Immature natural killer cell (primary cell): ENCODE results near the gene ENC1. TPM values are rescaled to one million over a fixed set of nuclear protein-coding genes. Genes with fewer than 3 reads are reported as not detected.

Experiments used
- DNase-seq, 3 donors: peaks; one replicate each; pipeline ENCODE4 v3.0.0; 2022; ENCODE audit warnings: mixed read lengths in 1 of 3
- H3K27ac Mint-ChIP-seq, 6 donors: one replicate each; pipeline ENCODE4 v1.8.0; 2020; ENCODE audit warnings: mixed read lengths in 6 of 6, mild to moderate bottlenecking in 5 of 6, inconsistent platforms in 4 of 6, moderate library complexity in 3 of 6
- H3K27me3 Mint-ChIP-seq, 3 donors: one replicate each; pipeline ENCODE4 v1.8.0; 2020 to 2021; ENCODE audit warnings: low read depth in 3 of 3, mild to moderate bottlenecking in 3 of 3, mixed read lengths in 3 of 3, moderate library complexity in 3 of 3, inconsistent platforms in 1 of 3
- H3K36me3 Mint-ChIP-seq, 3 donors: one replicate each; pipeline ENCODE4 v1.8.0; 2020; ENCODE audit warnings: mixed read lengths in 3 of 3, inconsistent platforms in 2 of 3, mild to moderate bottlenecking in 2 of 3
- H3K4me1 Mint-ChIP-seq, 2 donors: one replicate each; pipeline ENCODE4 v1.8.0; 2020; ENCODE audit warnings: inconsistent platforms in 2 of 2, mild to moderate bottlenecking in 2 of 2, mixed read lengths in 2 of 2, moderate library complexity in 1 of 2
- H3K4me3 Mint-ChIP-seq, 5 donors: one replicate each; pipeline ENCODE4 v1.8.0; 2020; ENCODE audit warnings: mild to moderate bottlenecking in 5 of 5, mixed read lengths in 5 of 5, inconsistent platforms in 3 of 5, moderate library complexity in 3 of 5
- H3K9me3 Mint-ChIP-seq, 6 donors: one replicate each; pipeline ENCODE4 v1.8.0; 2020; ENCODE audit warnings: mild to moderate bottlenecking in 6 of 6, mixed read lengths in 6 of 6, inconsistent platforms in 4 of 6, moderate library complexity in 3 of 6
- polyA plus RNA-seq, 3 donors: library from polyadenylated mRNA; unstranded; fragments of 300-500 nt; fragmentation: Illumina TruSeq; gene quantifications; one replicate each; pipeline ENCODE4 v1.2.3, GENCODE V29; 2021

Gene ENC1
- polyA plus RNA-seq, 3 donors from 2014 or later: 5.4 to 17.2 (median 12.7) TPM

GRCh38 chr5:74669821-74670220 is 29.3 kb upstream of the ENC1 start:
- Mint-ChIP-seq H3K4me1 (no peaks in the 10 kb centered on the region), H3K4me3 (no peak overlapping the region), H3K27me3 (peaks cover 2 to 7% (median 3%) of the 10 kb centered on the region in 3 donors), H3K36me3 (no peaks in the 10 kb centered on the region), H3K27ac (no peak overlapping the region), H3K9me3 (no peaks in the 10 kb centered on the region)
- DNase-seq: no peak

GRCh38 chr5:74667396-74667795 is 26.9 kb upstream of the ENC1 start:
- no peaks in the 10 kb centered on the region for H3K4me1 Mint-ChIP-seq
- H3K4me3 Mint-ChIP-seq: no peak overlapping the region
- H3K36me3 Mint-ChIP-seq: no peaks in the 10 kb centered on the region
- no peaks in the 10 kb centered on the region for H3K9me3 Mint-ChIP-seq
- DNase-seq: no peak
- no peak overlapping the region for H3K27ac Mint-ChIP-seq
- peaks cover 2 to 7% (median 3%) of the 10 kb centered on the region in 3 donors for H3K27me3 Mint-ChIP-seq

DNA sequence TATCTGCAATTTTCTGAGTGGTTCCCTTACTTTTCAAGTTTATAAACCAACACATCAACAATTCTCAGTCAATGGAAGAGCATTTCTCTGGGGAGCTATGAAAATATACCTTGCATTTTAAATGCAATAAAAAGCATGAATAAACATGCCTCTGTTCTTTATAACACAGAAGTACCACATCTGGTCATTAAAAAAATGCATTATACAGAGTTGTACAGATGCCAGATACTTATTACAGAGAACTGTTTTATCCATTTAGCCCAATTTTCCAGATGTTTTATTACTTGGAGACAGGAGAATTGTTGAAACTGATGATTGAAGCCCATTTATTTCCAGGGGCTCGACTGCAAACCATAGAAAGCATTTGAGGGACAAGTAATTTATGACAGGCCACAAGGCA is 25.3 kb upstream of the ENC1 start:
- Mint-ChIP-seq H3K36me3 (no peaks in the 10 kb centered on the region), H3K4me1 (no peaks in the 10 kb centered on the region), H3K9me3 (no peaks in the 10 kb centered on the region), H3K27ac (no peak overlapping the region), H3K27me3 (peaks cover 3 to 8% (median 5%) of the 10 kb centered on the region in 3 donors), H3K4me3 (no peak overlapping the region)
- no peak for DNase-seq

DNA sequence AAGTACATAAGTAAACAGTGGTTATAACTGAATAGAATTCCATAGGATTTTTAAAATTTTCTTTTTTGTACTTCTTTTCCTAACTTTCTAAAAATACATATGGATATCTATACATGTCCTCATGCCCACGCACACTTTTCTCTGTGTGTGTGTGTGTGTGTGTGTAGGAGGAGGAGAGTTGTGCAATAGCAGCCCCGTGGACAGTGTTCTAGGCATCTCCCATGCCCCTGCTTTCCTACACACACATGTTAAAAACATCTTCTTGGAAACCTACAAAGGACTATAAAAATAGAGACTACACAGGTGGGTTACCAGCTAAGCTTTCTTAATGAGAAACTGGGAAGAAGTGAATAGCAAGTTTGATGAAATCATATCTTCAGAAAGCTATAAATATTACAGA is 24.7 kb upstream of the ENC1 start:
- Mint-ChIP-seq H3K4me1 (no peaks in the 10 kb centered on the region), H3K9me3 (no peaks in the 10 kb centered on the region), H3K4me3 (no peak overlapping the region), H3K27ac (no peak overlapping the region), H3K27me3 (peaks cover 3 to 8% (median 5%) of the 10 kb centered on the region in 3 donors), H3K36me3 (no peaks in the 10 kb centered on the region)
- no peak for DNase-seq

DNA sequence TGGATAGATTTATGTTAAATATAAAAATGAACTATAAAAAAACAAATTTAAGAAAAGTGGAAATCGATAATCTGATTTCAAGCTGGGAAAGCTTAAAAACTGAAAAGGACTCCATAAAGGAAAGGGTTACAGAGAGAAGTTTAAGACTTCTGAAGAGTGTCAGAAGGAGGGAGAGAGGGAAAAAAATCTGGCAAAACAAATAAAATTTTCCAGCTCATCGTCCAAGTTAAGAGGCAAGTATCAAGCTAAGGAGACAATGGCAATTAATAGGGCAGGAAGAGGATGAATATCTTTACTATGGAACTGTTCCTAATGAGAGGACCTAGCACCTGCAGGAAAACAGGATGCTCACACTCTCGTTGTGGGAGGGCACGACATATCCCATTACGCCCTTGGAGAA is 24.0 kb upstream of the ENC1 start:
- Mint-ChIP-seq H3K27me3 (peaks cover 3 to 8% (median 5%) of the 10 kb centered on the region in 3 donors), H3K27ac (no peak overlapping the region), H3K4me1 (no peaks in the 10 kb centered on the region), H3K4me3 (no peak overlapping the region), H3K9me3 (no peaks in the 10 kb centered on the region), H3K36me3 (no peaks in the 10 kb centered on the region)
- DNase-seq: no peak

DNA sequence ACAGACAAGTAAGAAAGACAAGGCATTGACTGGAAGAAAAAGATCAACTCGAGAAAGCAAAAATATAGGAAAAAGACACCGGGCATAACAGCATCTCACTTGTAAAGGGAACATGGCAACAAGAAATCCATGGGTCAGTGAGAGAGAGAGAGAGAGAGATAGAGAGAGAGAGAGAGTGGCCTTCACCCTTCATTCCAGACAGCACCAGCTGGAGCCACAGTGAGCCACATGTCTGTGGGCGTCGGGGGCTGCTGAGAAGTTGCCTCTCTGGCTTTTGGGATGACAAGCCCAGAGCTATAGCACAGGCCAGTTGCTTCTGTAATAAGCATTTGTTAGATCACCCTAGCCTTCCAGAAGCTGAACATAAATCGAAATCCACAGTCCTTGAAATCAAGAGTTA is 20.3 kb upstream of the ENC1 start:
- Mint-ChIP-seq H3K4me3 (no peak overlapping the region), H3K27me3 (peaks cover 3 to 9% (median 5%) of the 10 kb centered on the region in 3 donors), H3K27ac (no peak overlapping the region), H3K9me3 (no peaks in the 10 kb centered on the region), H3K4me1 (no peaks in the 10 kb centered on the region), H3K36me3 (no peaks in the 10 kb centered on the region)
- no peak for DNase-seq

- no peak for DNase-seq
- no peak overlapping the region for H3K4me3 Mint-ChIP-seq
- H3K27me3 Mint-ChIP-seq: peaks cover 5 to 7% (median 6%) of the 10 kb centered on the region in 3 donors
- H3K9me3 Mint-ChIP-seq: no peaks in the 10 kb centered on the region
- peaks cover 0 to under 1% of the 10 kb centered on the region in 2 donors for H3K4me1 Mint-ChIP-seq
- no peaks in the 10 kb centered on the region for H3K36me3 Mint-ChIP-seq
- H3K27ac Mint-ChIP-seq: no peak overlapping the region
Measured at GRCh38 chr5:74660140-74660539, 19.6 kb upstream of the ENC1 start.

DNA sequence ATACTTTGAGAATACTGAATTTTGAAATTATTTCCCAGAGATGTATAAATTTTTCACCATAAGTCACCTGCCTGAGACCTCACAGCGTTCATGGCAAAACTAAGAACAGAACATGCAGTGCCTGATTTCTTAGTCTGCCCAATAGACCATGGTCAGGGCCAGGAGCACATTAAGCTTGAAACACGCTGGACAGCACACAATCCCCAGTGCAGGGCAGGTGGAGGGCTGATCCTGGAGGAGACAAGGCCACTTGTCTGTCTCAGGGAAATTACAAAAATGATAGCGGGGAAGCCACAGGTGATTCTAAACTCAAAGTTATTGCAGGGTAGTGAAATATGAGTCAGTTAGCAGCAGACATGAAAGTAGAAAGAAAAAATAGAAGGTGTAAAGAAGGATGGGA is 18.6 kb upstream of the ENC1 start:
- no peak overlapping the region for H3K27ac Mint-ChIP-seq
- no peaks in the 10 kb centered on the region for H3K9me3 Mint-ChIP-seq
- no peaks in the 10 kb centered on the region for H3K36me3 Mint-ChIP-seq
- peaks cover 7% of the 10 kb centered on the region in 2 donors for H3K4me1 Mint-ChIP-seq
- DNase-seq: no peak
- peaks cover 5 to 8% (median 6%) of the 10 kb centered on the region in 3 donors for H3K27me3 Mint-ChIP-seq
- H3K4me3 Mint-ChIP-seq: no peak overlapping the region

DNA sequence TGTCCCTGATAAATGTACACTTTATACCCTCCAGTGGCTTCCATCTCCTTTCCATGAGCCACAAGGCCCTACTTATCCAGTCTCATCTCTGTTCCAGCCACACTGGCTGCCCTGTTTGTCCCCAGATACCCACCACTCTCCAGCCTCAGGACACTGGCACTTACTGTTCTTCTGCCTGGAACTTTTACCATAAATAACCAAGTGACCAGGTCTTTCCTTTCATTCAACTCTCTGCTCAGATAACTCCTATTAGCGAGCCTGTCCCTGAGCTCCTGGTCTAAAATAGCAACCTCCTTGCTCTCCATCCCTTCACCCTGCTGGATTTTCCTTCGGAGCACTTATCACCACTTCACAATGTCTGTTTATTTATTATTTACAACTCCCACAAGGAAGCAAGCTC is 16.6 kb upstream of the ENC1 start:
- no peak for DNase-seq
- no peak overlapping the region for H3K4me3 Mint-ChIP-seq
- H3K36me3 Mint-ChIP-seq: no peaks in the 10 kb centered on the region
- peaks cover 5 to 6% (median 5%) of the 10 kb centered on the region in 3 donors for H3K27me3 Mint-ChIP-seq
- H3K4me1 Mint-ChIP-seq: peaks cover 7% of the 10 kb centered on the region in 2 donors
- H3K9me3 Mint-ChIP-seq: no peaks in the 10 kb centered on the region
- H3K27ac Mint-ChIP-seq: no peak overlapping the region

- H3K4me1 Mint-ChIP-seq: peaks cover 7% of the 10 kb centered on the region in 2 donors
- H3K4me3 Mint-ChIP-seq: no peak overlapping the region
- no peak for DNase-seq
- H3K27ac Mint-ChIP-seq: no peak overlapping the region
- H3K9me3 Mint-ChIP-seq: no peaks in the 10 kb centered on the region
- H3K27me3 Mint-ChIP-seq: peaks cover 2 to 4% (median 3%) of the 10 kb centered on the region in 3 donors
- no peaks in the 10 kb centered on the region for H3K36me3 Mint-ChIP-seq
Measured at GRCh38 chr5:74655716-74656115, 15.2 kb upstream of the ENC1 start.

- DNase-seq: peak in 2 of 3 donors; percentile 19 to 32
- Mint-ChIP-seq H3K36me3 (no peaks in the 10 kb centered on the region), H3K9me3 (no peaks in the 10 kb centered on the region), H3K27me3 (peaks cover 2 to 6% (median 4%) of the 10 kb centered on the region in 3 donors), H3K4me1 (peaks cover 7% of the 10 kb centered on the region in 2 donors), H3K27ac (no peak overlapping the region), H3K4me3 (no peak overlapping the region)
Measured at GRCh38 chr5:74655206-74655605, 14.7 kb upstream of the ENC1 start.

DNA sequence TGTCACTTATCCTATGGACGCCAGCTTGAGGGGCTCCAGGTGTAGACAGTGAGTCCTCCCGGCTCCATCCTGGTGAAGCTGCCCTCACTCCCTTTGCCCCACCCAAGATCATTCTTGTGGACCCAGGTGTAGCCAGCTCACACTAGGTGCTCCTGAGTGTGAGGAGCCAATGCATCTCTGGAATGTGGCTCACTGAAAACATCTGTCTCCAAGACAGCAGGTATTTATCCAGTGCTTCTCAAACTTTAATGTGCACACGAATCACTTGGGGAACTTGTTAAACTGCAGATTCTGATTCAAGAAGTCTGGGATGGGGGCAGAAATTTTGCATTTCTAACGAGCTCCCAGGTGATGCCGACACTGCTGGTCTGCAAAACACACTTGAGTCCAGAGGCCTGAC is 13.5 kb upstream of the ENC1 start:
- H3K27me3 Mint-ChIP-seq: peaks cover 2 to 6% (median 4%) of the 10 kb centered on the region in 3 donors
- H3K27ac Mint-ChIP-seq: peak overlapping the region in 1 of 6 donors; percentile 56
- no peak for DNase-seq
- H3K4me3 Mint-ChIP-seq: no peak overlapping the region
- no peaks in the 10 kb centered on the region for H3K9me3 Mint-ChIP-seq
- no peaks in the 10 kb centered on the region for H3K36me3 Mint-ChIP-seq
- peaks cover 7 to 9% of the 10 kb centered on the region in 2 donors for H3K4me1 Mint-ChIP-seq

DNA sequence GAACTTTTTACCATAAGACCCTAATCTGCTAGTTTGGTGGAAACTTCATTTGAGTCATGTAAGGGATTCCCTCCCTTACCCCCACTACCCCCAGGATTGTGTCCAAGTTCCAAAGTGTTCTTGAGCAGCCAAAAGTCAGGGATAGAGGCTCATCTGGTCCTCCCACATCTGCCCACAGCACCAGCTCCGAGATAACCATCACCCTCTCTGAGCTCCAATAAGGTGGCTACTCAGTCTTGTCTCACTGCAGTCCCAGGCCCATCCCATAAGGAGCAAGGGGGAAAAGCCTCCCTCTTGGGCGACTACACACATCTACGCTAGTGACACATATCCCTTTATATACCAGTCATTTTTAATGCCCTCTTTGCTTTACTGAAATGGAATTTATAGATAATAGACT is 12.0 kb upstream of the ENC1 start:
- Mint-ChIP-seq H3K27me3 (peaks cover 0 to 6% (median 3%) of the 10 kb centered on the region in 3 donors), H3K9me3 (no peaks in the 10 kb centered on the region), H3K27ac (no peak overlapping the region), H3K4me1 (peaks cover 7 to 14% of the 10 kb centered on the region in 2 donors), H3K36me3 (no peaks in the 10 kb centered on the region), H3K4me3 (no peak overlapping the region)
- no peak for DNase-seq

DNA sequence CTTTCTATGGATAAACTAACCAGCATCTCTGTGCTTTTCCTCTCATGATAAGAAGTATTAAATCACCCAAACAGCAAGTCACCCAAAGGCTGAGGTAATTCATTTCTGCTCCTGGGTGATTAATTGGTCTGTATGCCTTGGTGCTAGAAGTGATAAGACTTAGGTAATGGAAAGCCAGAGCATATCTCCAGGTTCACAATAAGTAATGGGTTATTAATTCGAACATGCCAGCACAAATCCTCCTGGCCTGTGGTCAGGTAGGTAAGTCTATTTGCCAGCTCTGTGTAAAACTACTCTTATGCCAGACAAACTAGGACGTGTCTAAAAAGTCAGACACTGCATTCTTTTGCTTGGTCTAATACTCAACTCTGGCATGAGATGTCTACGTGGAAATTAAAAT is 11.2 kb upstream of the ENC1 start:
- H3K4me1 Mint-ChIP-seq: peaks cover 7 to 14% of the 10 kb centered on the region in 2 donors
- H3K27ac Mint-ChIP-seq: no peak overlapping the region

GRCh38 chr5:74649421-74649973 is 9.0 kb upstream of the ENC1 start:
- no peak overlapping the region for H3K4me3 Mint-ChIP-seq
- H3K4me1 Mint-ChIP-seq: peaks cover 2 to 8% of the 10 kb centered on the region in 2 donors
- DNase-seq: no peak
- no peak overlapping the region for H3K27ac Mint-ChIP-seq
- H3K36me3 Mint-ChIP-seq: no peaks in the 10 kb centered on the region
- H3K9me3 Mint-ChIP-seq: no peaks in the 10 kb centered on the region
- peaks cover 0 to 5% (median 4%) of the 10 kb centered on the region in 3 donors for H3K27me3 Mint-ChIP-seq

More for the DNA sequence above, 11.2 kb upstream of the ENC1 start:
- no peak overlapping the region for H3K4me3 Mint-ChIP-seq
- no peak for DNase-seq
- no peaks in the 10 kb centered on the region for H3K9me3 Mint-ChIP-seq
- H3K36me3 Mint-ChIP-seq: no peaks in the 10 kb centered on the region
- H3K27me3 Mint-ChIP-seq: peaks cover 0 to 7% (median 6%) of the 10 kb centered on the region in 3 donors
